Subcutaneous adipose tissue (tissue), 4 donors: ENCODE data around the gene C5orf24. TPM values are rescaled to one million over a fixed set of nuclear protein-coding genes. Genes with fewer than 3 reads are reported as not detected.

ENCODE experiments used
- CTCF ChIP-seq: fragments of 450-650 bp; IDR thresholded peaks from one replicate; pipeline ENCODE4 v1.5.1; 2016; ENCODE audit warnings: low read depth, mild to moderate bottlenecking, control low read depth, antibody characterized with exemption, moderate library complexity
- total RNA-seq, 4 donors: library from RNA; depleted of rRNA; stranded (reverse); fragments of >200 nt; gene quantifications; one replicate each; pipeline ENCODE4 v1.1.0, GENCODE V29; 2016

C5orf24 gene
- total RNA-seq, 4 donors from 2014 or later, result 35.5 to 75.2 (median 38.5) TPM

DNA sequence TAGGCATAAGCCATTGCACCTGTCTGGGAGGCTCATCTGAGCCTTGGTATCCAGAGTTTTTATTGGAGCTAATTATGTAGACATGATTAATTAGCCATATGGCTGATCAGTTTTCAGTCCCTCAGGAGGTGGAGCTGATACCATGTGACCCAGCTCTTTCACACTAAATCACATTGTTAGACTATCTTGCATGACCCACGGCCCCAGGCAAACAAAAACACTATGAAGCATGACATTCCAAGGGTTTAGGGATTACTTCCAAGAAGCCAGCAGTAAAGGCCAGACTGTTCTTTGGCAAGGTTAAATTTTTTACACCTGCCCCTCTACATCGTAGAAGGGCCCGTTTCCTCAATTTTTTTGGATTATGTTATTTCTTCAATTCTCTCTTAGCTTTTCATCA is 5.0 kb upstream of the C5orf24 start:
- TF ChIP-seq CTCF, result no peak

DNA sequence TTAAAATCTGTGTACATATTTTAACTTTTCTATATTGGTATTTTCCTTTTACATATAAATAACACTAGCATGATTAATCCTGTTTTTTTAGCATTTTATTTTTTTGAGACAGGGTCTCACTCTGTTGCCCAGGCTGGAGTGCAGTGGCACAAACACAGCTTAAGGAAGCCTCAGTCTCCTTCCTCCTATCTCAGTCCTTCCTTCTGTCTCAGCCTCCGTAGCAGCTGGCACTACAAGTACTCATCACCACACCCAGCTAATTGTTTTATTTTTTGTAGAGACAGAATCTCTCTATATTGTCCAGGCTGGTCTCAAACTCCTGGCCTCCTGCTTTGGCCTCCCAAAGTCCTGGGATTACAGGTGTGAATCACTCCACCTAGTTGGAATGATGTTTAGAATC is 1.5 kb upstream of the C5orf24 start:
- TF ChIP-seq CTCF, result no peak

GRCh38 chr5:134845335-134845851 is 375 bp upstream of the C5orf24 start:
- TF ChIP-seq CTCF, result no peak

- TF ChIP-seq CTCF, result no peak
Observed at GRCh38 chr5:134846641-134846960, 833 bp downstream of the C5orf24 start.

DNA sequence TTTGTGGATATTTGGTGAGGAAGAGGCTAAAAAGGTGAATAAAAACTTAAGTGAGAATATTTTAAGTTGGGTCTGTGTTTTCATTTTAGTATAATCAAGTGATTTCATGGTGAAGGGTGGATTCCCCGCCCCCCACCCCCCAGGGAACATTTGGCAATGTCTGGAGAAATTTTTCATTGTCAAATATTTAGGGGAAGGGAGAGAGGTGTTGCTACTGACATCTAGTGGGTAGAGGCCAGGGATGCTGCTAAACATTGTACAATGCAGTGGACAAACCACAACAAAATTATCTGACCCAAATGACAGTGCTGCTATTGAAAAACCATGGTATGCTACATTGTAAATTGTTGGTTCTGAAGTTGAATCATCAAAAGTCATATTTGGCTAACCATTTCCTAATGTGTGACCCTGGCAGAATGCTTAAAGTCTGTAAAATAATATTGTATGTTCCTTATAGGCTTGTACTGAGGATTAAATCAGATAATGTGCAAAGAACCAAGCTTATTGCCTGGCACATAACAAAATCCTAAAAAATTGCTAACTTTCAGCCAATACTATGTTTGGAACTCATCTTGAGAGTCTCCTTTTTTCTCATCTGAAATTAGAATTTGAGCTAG is 5.6 kb downstream of the C5orf24 start:
- no peak for TF ChIP-seq CTCF

DNA sequence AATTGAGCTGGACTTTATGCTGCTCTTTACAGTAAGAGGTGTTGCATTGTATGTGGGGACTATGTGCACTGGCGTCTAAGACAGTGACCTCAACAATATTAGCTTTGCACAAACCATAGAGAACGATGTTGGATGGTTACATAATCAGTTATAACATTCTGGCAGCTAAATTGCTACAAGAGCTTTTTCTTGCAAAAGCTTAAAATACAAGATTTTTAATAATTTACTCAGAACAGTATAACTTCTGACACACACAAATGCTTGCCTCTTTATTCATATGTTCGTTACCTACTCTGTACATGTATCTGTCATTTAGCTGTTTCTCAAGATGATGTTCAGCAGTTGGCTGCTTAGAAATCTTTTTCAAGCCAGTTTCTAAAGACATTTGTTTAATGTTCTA is 11.6 kb downstream of the C5orf24 start:
- TF ChIP-seq CTCF, result no peak

DNA sequence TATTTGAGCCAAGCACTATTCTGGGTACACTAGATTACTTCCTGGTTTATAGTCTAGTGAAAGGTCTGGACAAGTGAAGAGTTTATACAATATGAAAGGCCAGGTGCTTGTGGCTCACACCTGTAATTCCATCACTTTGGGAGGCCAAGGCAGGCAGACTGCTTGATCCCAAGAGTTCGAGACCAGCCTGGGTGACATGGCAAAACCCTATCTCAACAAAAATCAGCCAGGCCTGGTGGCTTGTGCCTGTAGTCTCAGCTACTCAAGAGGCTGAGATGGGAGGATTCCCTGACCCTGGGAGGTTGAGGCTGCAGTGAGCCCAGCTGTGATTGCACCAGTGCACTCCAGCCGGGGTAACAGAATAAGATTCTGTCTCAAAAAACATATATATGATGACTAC is 18.9 kb downstream of the C5orf24 start:
- TF ChIP-seq CTCF, result no peak
